ENCODE measurements around the gene PDE4D. TPM values are rescaled to one million over a fixed set of nuclear protein-coding genes. Genes with fewer than 3 reads are reported as not detected.
"Not testable (repeated sequence)": the region's sequence is repeated elsewhere in the genome, so short reads cannot be mapped to it uniquely, and the experiment has no call there.

Gene PDE4D
- total RNA-seq, 1 experiment from 2014 or later: 3.6 TPM

DNA sequence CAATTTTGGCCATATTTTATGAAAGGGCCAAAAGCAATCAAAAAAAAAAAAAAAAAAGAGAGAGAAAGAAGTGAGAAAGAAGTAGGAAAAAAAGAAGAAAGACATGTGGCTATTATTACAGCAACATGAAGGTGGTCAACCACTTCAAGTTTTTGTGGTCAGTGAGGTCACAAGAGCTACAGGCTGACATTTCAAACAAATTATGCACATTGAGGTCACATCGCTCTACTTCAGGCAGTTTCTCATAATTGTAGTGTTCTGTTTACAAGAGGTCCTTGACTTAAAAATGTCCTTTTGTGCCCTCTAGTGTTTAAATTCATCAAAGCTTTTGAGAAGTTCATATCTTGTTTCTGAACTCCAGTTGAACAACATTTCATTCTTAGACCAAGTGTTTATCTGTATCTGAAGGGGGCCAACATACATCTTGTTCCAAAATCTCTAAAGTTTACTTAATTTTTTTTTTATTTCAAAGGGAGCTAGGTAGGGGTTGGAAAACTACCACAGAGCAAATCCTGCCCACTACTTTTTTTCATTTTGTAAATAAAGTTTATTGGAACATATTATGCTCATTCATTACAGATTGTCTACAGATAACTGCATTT lies 513.1 kb downstream of the PDE4D start:
- Histone ChIP-seq H3K27me3 (ENCODE audit: low read length) (no peaks in the 10 kb centered on the region), H3K9me3 (ENCODE audit: low read length) (no peaks in the 10 kb centered on the region), H3F3A (ENCODE audit: low read length, unreplicated experiment) (no peaks in the 10 kb centered on the region), H3K4me3 (ENCODE audit: low read length) (no peak overlapping the region), H3K36me3 (ENCODE audit: low read depth, low read length) (no peaks in the 10 kb centered on the region), H3K27ac (ENCODE audit: low read length) (no peak overlapping the region), H4K20me1 (ENCODE audit: low read length) (no peaks in the 10 kb centered on the region), H3K79me2 (ENCODE audit: low read length) (no peaks in the 10 kb centered on the region), H3K4me2 (ENCODE audit: low read length) (no peak overlapping the region), H3K9ac (ENCODE audit: low read length) (no peak overlapping the region), H2AFZ (ENCODE audit: low read length) (no peak overlapping the region), H3K4me1 (ENCODE audit: insufficient read depth, low read length) (no peaks in the 10 kb centered on the region), H3K9me2 (replicated peaks; ENCODE audit: low read length) (no peaks in the 10 kb centered on the region)
- no TSS peak for BruUV-seq (replicated peaks)
- DNase-seq: peak; percentile 30
- ChIA-PET CTCF (no interaction called here), POLR2A (ENCODE audit: unreplicated experiment) (interaction anchor here (0.5 kb wide), 1 partner anchor 111 kb away, joined by 4 read pairs; no protein-coding TSS in a partner anchor)
- ATAC-seq: no peak
- intact Hi-C loops (cut with micrococcal nuclease): loop anchor here (1.0 kb wide), 1 partner anchor 192 kb away; no protein-coding TSS in a partner anchor
- TF ChIP-seq EZH2 (IDR thresholded peaks at IDR 0.05; ENCODE audit: low read length, unreplicated experiment): no peak
- TF ChIP-seq, protein P1, sequence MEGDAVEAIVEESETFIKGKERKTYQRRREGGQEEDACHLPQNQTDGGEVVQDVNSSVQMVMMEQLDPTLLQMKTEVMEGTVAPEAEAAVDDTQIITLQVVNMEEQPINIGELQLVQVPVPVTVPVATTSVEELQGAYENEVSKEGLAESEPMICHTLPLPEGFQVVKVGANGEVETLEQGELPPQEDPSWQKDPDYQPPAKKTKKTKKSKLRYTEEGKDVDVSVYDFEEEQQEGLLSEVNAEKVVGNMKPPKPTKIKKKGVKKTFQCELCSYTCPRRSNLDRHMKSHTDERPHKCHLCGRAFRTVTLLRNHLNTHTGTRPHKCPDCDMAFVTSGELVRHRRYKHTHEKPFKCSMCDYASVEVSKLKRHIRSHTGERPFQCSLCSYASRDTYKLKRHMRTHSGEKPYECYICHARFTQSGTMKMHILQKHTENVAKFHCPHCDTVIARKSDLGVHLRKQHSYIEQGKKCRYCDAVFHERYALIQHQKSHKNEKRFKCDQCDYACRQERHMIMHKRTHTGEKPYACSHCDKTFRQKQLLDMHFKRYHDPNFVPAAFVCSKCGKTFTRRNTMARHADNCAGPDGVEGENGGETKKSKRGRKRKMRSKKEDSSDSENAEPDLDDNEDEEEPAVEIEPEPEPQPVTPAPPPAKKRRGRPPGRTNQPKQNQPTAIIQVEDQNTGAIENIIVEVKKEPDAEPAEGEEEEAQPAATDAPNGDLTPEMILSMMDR (conservative IDR thresholded peaks at IDR 0.05; ENCODE audit: low read depth, low read length): peak; percentile 41

DNA sequence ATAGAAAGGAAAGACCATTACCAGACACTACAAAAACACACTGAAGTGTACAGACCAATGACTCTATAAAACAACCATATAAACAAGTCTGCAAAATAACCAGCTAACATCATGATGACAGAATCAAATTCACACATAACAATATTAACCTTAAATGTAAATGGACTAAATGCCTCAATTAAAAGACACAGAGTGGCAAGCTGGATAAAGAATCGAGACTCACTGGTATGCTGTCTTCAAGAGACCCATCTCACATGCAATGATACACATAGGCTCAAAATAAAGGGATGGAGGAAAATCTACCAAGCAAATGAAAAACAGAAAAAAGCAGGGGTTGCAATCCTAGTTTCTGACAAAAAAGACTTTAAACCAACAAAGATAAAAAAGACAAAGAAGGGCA lies 519.5 kb downstream of the PDE4D start:
- H3F3A ChIP-seq (ENCODE audit: low read length, unreplicated experiment); BruUV-seq (replicated peaks); POLR2A ChIA-PET (ENCODE audit: unreplicated experiment): not testable (repeated sequence)

DNA sequence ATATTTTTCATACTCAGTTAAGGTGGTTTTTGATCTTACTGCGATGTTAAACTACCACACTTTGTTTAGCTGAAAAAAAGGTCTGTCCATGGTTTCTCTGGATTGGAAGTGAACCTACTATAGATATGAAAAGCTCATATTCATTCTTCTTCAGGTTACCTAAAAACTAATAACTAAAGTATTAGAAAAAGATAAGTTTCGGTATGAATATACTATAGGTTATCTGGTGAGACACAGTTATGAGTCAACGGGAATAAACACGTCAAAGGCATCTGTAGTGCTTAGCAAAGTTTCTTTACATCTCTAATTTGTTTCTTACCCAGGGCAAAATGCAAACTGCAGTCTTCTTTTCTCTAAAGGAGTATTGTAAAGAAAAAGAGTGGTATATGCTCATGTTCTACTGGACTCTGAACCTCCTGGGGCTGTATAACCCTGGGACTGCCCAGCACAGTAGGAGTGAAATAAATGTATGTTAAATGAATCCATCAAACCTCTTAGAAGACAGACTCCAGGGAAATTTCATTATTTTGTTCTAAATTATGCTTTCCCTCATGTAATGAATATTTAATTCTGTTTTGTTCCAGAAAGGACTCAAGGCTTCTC lies 521.9 kb downstream of the PDE4D start:
- no peaks in the 10 kb centered on the region for H3K79me2 ChIP-seq (ENCODE audit: low read length)
- H2AFZ ChIP-seq (ENCODE audit: low read length): no peak overlapping the region
- intact Hi-C loops (cut with micrococcal nuclease): no loop called here
- no peaks in the 10 kb centered on the region for H3F3A ChIP-seq (ENCODE audit: low read length, unreplicated experiment)
- POLR2A ChIA-PET (ENCODE audit: unreplicated experiment): interaction anchor here (0.6 kb wide), 1 partner anchor 176 kb away, joined by 3 read pairs; no protein-coding TSS in a partner anchor
- no peak for DNase-seq
- no peak overlapping the region for H3K9ac ChIP-seq (ENCODE audit: low read length)
- no peak overlapping the region for H3K4me2 ChIP-seq (ENCODE audit: low read length)
- BruUV-seq (replicated peaks): no TSS peak
- no peak for ATAC-seq
- no peaks in the 10 kb centered on the region for H3K9me3 ChIP-seq (ENCODE audit: low read length)
- CTCF ChIA-PET: no interaction called here
- no peaks in the 10 kb centered on the region for H3K9me2 ChIP-seq (replicated peaks; ENCODE audit: low read length)
- no peak for TF ChIP-seq EZH2 (IDR thresholded peaks at IDR 0.05; ENCODE audit: low read length, unreplicated experiment)
- TF ChIP-seq EZH2phosphoT487 (IDR thresholded peaks at IDR 0.05; ENCODE audit: borderline replicate concordance, low read length): no peak
- TF ChIP-seq, protein P1 (conservative IDR thresholded peaks at IDR 0.05; ENCODE audit: low read depth, low read length): no peak
- H4K20me1 ChIP-seq (ENCODE audit: low read length): no peaks in the 10 kb centered on the region
- H3K4me1 ChIP-seq (ENCODE audit: insufficient read depth, low read length): no peaks in the 10 kb centered on the region
- H3K4me3 ChIP-seq (ENCODE audit: low read length): no peak overlapping the region
- no peak overlapping the region for H3K27ac ChIP-seq (ENCODE audit: low read length)
- H3K36me3 ChIP-seq (ENCODE audit: low read depth, low read length): no peaks in the 10 kb centered on the region
- no peaks in the 10 kb centered on the region for H3K27me3 ChIP-seq (ENCODE audit: low read length)

More for the DNA sequence above, 519.5 kb downstream of the PDE4D start:
- CTCF ChIA-PET; H4K20me1 ChIP-seq (ENCODE audit: low read length); H3K79me2 ChIP-seq (ENCODE audit: low read length); intact Hi-C loops (cut with micrococcal nuclease); H3K27ac ChIP-seq (ENCODE audit: low read length); H3K4me1 ChIP-seq (ENCODE audit: insufficient read depth, low read length); H2AFZ ChIP-seq (ENCODE audit: low read length); ATAC-seq; H3K9me2 ChIP-seq (replicated peaks; ENCODE audit: low read length); DNase-seq; H3K9ac ChIP-seq (ENCODE audit: low read length); H3K4me2 ChIP-seq (ENCODE audit: low read length); H3K9me3 ChIP-seq (ENCODE audit: low read length); H3K27me3 ChIP-seq (ENCODE audit: low read length); H3K36me3 ChIP-seq (ENCODE audit: low read depth, low read length); H3K4me3 ChIP-seq (ENCODE audit: low read length): not testable (repeated sequence)
